ENCODE data around the gene GALNT13.

GALNT13 gene

DNA sequence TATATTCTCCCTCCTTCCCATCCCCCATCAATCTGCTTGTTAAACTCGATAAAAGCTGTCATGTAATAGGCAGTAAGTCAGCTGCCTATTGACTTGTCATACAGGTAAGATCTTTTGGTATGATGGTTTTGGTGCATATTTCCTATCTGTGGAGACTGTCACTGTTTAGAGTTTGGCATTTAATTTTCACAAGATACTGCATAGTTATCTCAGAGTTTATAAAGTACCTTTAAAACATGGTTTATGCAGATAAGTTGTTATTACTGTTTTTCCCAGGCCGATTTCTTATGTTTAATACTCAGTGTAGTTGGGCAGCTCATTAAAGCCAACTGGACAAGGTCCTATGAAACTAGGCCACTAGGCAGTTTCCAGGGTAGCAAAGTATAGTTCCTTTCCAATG, 222.1 kb downstream of the GALNT13 start:
- no peak overlapping the region for H3K4me3 ChIP-seq (ENCODE audit: low read length)
- TF ChIP-seq, protein P1, sequence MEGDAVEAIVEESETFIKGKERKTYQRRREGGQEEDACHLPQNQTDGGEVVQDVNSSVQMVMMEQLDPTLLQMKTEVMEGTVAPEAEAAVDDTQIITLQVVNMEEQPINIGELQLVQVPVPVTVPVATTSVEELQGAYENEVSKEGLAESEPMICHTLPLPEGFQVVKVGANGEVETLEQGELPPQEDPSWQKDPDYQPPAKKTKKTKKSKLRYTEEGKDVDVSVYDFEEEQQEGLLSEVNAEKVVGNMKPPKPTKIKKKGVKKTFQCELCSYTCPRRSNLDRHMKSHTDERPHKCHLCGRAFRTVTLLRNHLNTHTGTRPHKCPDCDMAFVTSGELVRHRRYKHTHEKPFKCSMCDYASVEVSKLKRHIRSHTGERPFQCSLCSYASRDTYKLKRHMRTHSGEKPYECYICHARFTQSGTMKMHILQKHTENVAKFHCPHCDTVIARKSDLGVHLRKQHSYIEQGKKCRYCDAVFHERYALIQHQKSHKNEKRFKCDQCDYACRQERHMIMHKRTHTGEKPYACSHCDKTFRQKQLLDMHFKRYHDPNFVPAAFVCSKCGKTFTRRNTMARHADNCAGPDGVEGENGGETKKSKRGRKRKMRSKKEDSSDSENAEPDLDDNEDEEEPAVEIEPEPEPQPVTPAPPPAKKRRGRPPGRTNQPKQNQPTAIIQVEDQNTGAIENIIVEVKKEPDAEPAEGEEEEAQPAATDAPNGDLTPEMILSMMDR (conservative IDR thresholded peaks at IDR 0.05; ENCODE audit: low read length): no peak
- DNase-seq (ENCODE audit: low read depth): no peak

DNA sequence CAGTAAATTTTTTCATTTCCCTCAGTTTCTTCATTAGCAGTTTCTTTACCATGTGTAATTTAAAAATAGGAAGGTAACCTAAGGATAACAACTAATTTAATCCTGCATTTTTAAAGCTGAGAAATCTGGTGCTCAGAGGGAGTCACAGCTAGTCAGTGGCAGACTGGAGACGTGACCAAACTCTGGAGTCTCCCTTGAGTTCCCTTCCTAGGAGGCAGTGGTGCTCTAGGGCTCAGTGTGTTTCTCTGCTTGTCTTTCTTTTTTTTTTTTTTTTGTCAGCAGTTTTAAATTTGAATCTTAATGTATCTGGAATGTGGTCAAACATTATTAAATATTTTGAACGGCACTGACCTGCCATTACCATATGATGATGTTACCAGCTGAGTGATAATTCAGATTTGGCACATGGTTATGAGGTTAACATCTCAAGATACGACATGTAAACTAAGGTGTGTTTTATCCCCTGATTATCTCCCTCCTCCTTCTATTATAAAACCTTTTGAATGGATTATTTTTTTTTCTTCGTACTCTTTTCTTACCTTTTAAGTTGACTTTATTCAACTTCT, 226.2 kb downstream of the GALNT13 start:
- no peak for DNase-seq (ENCODE audit: low read depth)
- TF ChIP-seq, protein P1 (conservative IDR thresholded peaks at IDR 0.05; ENCODE audit: low read length): no peak
- no peak overlapping the region for H3K4me3 ChIP-seq (ENCODE audit: low read length)

DNA sequence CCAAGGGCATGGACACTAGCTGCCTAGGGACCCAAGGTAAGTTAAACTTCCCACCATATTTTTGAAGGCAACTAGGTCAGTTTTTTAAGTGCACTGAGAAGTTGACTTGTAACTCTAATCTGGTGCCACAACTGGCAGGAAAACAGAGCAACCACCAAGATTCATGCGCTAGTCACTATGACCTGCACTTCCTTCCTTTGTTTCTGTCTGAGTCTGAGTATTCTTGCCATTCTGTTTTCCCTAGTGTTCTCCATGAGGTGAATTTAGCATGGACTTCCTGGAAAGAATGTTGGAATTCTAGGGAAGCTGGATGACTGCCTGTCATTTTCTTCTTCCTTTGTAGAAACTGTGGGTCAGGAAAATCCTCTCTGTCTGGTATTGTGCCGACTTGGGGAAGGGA, 249.0 kb downstream of the GALNT13 start:
- H3K4me3 ChIP-seq (ENCODE audit: low read length): no peak overlapping the region
- DNase-seq (ENCODE audit: low read depth): no peak
- TF ChIP-seq, protein P1 (conservative IDR thresholded peaks at IDR 0.05; ENCODE audit: low read length): no peak

DNA sequence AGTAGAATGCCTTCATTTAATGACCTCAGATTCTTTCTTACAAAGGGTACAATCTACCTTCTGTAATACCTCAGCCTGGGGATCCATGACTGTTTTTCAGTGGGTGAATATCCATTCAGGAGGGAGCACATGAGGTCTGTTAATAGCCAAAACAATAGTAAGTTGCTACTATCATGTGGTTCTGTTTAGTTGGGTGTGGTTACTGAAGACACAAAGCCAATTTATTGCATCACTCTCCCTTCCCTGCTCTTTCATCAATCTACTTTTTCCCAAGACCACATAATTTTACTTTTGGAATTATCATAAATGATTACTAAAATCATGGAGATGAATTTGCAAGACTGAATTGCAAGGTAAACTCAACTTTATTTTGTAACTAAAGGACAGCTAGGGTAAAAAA, 254.2 kb downstream of the GALNT13 start:
- peak; percentile 43 for DNase-seq (ENCODE audit: low read depth)
- TF ChIP-seq, protein P1 (conservative IDR thresholded peaks at IDR 0.05; ENCODE audit: low read length): no peak
- no peak overlapping the region for H3K4me3 ChIP-seq (ENCODE audit: low read length)

DNA sequence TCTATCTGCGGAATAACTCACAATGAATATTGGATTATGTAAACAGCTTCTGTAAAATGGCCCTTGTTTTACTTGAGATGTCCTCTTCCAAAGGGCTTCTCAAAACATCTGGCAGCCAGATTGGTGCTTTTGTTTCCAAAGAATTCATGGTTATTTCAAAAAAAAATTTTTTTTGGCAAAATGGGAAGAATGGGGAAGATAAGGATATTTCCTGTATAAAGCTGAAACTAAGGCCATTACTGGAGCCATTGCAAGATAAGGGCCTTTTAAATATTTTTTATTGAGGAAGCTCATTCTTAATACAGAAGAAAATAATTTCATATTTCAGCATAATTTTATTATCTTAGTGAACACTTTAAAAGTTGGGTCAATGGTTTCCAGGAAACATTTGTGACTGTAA, 259.1 kb downstream of the GALNT13 start:
- TF ChIP-seq, protein P1 (conservative IDR thresholded peaks at IDR 0.05; ENCODE audit: low read length): no peak
- H3K4me3 ChIP-seq (ENCODE audit: low read length): no peak overlapping the region
- DNase-seq (ENCODE audit: low read depth): peak; percentile 54

DNA sequence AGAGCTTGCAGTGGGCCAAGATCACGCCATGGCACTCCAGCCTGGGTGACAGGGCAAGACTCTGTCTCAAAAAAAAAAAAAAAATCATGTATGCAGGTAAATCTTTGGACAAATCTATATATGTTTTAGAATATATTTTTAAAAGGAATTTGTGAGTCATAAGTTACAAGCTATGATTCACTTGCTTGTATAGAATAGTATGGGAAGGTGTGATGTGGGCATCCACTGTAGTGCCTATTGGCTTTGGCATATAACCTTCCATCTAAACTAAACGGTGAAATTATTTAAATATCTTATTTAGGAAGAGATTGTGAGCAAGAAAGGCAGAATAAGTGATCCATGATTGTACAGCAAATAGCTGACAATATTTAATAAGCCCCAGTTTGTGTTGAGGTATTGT, 261.1 kb downstream of the GALNT13 start:
- DNase-seq (ENCODE audit: low read depth): no peak
- H3K4me3 ChIP-seq (ENCODE audit: low read length): no peak overlapping the region
- TF ChIP-seq, protein P1 (conservative IDR thresholded peaks at IDR 0.05; ENCODE audit: low read length): no peak

DNA sequence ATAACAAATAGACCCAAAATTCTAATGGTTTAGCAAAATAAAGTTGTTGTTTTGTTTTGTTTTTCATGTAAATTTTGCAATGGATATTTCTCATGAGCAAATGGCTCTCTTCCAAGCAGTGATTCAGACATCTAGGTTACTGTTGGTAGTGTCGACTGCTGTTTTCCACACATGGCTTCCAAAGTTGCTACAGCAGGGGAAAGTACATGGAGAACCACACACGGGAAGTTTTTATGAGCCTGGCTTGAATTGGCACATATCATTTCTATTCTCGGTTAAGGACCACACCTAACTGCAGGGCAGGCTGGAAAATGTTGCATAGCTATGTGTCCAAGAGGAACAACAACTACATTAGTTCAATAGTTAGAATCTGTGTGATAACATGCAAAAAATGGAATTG, 262.1 kb downstream of the GALNT13 start:
- no peak overlapping the region for H3K4me3 ChIP-seq (ENCODE audit: low read length)
- peak; percentile 73 for DNase-seq (ENCODE audit: low read depth)

More for the DNA sequence above, 262.1 kb downstream of the GALNT13 start:
- TF ChIP-seq, protein P1 (conservative IDR thresholded peaks at IDR 0.05; ENCODE audit: low read length): no peak

All from AG10803 (cell line).